Esophagus muscularis mucosa (tissue), 4 donors: ENCODE data around the gene COL5A1.

Source experiments
- CTCF ChIP-seq, 3 experiments: fragments of 200-600 bp in 2 of 3; fragments of 450-650 bp in 1 of 3; sonication (generic) in 2 of 3; IDR thresholded peaks; one replicate each; pipeline ENCODE4 v1.5.1; 2017 to 2019; ENCODE audit warnings: antibody characterized with exemption in 3 of 3, mild to moderate bottlenecking in 2 of 3, moderate library complexity in 1 of 3
- EP300 ChIP-seq: sonication (generic); formaldehyde crosslinking; IDR thresholded peaks from one replicate; pipeline ENCODE4 v1.6.1; 2017; ENCODE audit warnings: antibody characterized with exemption
- POLR2AphosphoS5 ChIP-seq, 2 donors: sonication (generic); formaldehyde crosslinking; IDR thresholded peaks; one replicate each; pipeline ENCODE4 v1.6.1; 2017; ENCODE audit warnings: antibody characterized with exemption in 2 of 2

GRCh38 chr9:134709512-134710270 lies 68.1 kb downstream of the COL5A1 start:
- TF ChIP-seq CTCF (IDR thresholded peaks at IDR 0.05) (no peak), POLR2AphosphoS5 (IDR thresholded peaks at IDR 0.05) (peak; percentile 74 to 78), EP300 (no peak)
